Hypothalamus (tissue), 51 donors: ENCODE results near the gene RELB.
"Not testable (repeated sequence)": the region's sequence is repeated elsewhere in the genome, so short reads cannot be mapped to it uniquely, and the experiment has no call there.

Experiments used
- DNase-seq, 51 donors: peaks; one replicate each; lab custom pipeline; 2025; lab: John Stamatoyannopoulos, UW

The RELB gene

GRCh38 chr19:45001087-45001739 lies at the start of gene RELB:
Gene RELB (plus strand): TSS chr19:45001464. CDS start chr19:45001580, 116 bp downstream.
- peak; percentile 22 to 95 (median 81) for DNase-seq

GRCh38 chr19:44954278-44954648 lies 47.0 kb upstream of the RELB start:
- no peak for DNase-seq

- peak; percentile 68 to 98 (median 94) for DNase-seq
Measured at GRCh38 chr19:44954649-44955504, 46.4 kb upstream of the RELB start, which contains the start of gene CLPTM1. Gene CLPTM1 (plus strand): TSS chr19:44955380. CDS start chr19:44955396, 16 bp downstream.

- DNase-seq = peak in 2 of 51 donors; percentile 6 to 51
Measured at GRCh38 chr19:44955505-44956439, 45.5 kb upstream of the RELB start.

GRCh38 chr19:44957526-44957925 lies 43.7 kb upstream of the RELB start:
- no peak for DNase-seq

- no peak for DNase-seq
Measured at GRCh38 chr19:44958090-44958489, 43.2 kb upstream of the RELB start.

GRCh38 chr19:44959691-44960090 lies 41.6 kb upstream of the RELB start:
- no peak for DNase-seq

GRCh38 chr19:44960906-44961728 lies 40.1 kb upstream of the RELB start:
- DNase-seq = no peak

- DNase-seq = no peak
Measured at GRCh38 chr19:44961821-44962220, 39.4 kb upstream of the RELB start.

GRCh38 chr19:44968118-44968517 lies 33.1 kb upstream of the RELB start:
- peak in 1 of 51 donors; percentile 19 for DNase-seq

GRCh38 chr19:44968670-44969069 lies 32.6 kb upstream of the RELB start:
- no peak for DNase-seq

- DNase-seq = no peak
Measured at GRCh38 chr19:44969437-44969836, 31.8 kb upstream of the RELB start.

- not testable (repeated sequence) for DNase-seq
Measured at GRCh38 chr19:44971451-44971850, 29.8 kb upstream of the RELB start.

- DNase-seq = no peak
Measured at GRCh38 chr19:44972802-44973201, 28.5 kb upstream of the RELB start.

- no peak for DNase-seq
Measured at GRCh38 chr19:44973982-44974735, 27.1 kb upstream of the RELB start.

- no peak for DNase-seq
Measured at GRCh38 chr19:44974857-44975256, 26.4 kb upstream of the RELB start.

GRCh38 chr19:44975444-44975843 lies 25.8 kb upstream of the RELB start:
- no peak for DNase-seq

- no peak for DNase-seq
Measured at GRCh38 chr19:44984005-44984404, 17.3 kb upstream of the RELB start.

GRCh38 chr19:44985445-44985844 lies 15.8 kb upstream of the RELB start:
- DNase-seq = no peak
